SKM-1 treated with dmso at 0.1 percent for 144 hours (cell line): ENCODE measurements around the gene TEKTIP1.
"Not testable (repeated sequence)": the region's sequence is repeated elsewhere in the genome, so short reads cannot be mapped to it uniquely, and the experiment has no call there.

Source experiments
- DNase-seq: peaks from one replicate; lab custom pipeline; 2025; ENCODE audit not compliant: unreplicated experiment; lab: John Stamatoyannopoulos, UW

Gene TEKTIP1

DNA sequence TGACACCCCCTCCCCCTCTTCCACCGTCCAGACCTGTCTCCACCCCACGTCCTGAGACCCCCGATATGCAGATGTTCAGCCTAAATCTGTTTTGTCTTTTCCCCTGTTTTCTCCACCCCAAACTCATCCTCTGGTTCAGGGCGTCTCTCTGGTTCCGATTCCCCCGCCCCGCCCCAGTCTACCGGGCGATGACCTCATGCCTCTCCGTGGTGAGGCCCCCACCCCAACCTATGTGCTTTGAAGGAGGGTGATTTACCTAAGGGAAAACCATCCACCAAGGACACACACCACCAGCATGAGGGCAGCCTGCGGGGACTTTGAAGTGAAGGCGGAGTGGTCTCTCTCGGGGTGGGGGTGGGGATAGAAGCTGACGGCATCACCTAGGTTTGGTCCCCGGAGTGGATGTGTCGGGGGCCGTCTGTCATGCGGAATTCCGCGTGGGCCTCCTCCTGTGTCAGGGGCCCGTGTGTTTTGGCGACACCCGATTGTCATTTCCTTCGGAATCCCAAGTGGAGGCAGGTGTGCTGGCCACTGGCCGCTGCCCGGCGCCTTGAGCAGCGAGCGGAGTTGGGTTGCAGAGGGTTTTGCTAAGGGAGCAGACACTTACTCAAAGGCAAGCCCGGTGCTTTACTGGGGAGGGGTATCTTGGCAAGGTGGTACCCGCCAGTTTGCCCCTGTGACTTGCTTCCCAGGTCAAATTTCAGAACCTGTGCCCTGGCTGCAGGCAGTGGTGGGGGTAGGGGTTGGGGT is 31.4 kb upstream of the TEKTIP1 start:
- DNase-seq = no peak

DNA sequence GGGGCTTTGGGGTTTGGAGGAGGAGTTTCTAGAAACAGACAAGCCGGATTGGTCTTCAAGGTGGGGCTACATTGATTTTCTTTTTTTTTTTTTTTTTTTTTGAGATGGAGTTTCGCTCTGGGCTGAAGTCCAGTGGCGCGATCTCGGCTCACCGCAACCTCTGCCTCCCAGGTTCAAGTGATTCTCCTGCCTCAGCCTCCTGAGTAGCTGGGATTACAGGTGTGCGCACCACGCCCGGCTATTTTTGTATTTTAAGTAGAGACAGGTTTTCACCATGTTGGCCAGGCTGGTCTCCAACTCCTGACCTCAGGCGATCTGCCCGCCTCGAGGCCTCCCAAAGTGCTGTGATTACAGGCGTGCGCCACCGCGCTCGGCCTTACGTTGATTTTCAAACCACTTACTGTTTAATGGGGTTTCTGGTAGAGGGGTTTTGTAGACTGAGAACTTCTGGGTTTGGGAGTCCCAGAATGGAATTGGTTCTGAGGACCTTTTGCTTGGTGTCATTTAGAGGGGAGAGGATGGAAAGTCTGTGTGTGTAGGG is 30.8 kb upstream of the TEKTIP1 start:
- not testable (repeated sequence) for DNase-seq

DNA sequence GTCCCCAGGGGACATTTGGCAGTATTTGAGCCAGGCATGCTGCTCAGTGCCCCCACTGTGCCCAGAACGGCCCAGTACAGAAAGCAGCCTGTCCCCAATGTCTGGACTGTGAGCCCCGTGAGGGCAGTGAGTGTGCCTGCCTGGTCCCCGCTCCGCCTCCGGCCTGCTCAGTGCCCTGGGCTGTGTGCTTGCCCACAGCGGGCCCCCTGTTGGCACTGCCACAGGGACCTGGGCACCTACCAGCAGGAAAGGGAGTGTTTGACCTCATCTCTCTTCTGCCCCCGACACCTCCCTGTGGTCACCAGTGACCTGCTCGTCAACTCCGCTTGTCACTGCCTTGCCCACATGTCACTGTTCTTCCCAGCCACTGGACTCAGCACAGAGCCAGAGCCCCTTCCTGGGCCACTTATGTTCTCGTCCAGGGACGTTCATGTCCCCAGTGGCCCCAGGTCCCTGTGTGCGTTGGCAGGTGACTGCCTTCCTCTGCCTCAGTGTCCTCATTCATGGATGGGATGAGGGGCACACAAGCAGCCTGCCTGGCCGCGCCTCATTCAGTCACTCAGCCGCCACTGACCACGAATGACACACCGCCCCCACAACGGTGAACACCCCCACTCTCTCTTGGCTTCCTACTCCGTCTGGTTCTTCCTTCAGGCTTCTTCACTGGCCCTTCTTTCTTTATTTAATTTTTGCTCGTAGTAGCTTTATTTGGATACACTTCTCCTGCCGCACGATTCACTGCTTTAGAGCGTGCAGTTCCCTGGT is 30.0 kb upstream of the TEKTIP1 start:
- no peak for DNase-seq

DNA sequence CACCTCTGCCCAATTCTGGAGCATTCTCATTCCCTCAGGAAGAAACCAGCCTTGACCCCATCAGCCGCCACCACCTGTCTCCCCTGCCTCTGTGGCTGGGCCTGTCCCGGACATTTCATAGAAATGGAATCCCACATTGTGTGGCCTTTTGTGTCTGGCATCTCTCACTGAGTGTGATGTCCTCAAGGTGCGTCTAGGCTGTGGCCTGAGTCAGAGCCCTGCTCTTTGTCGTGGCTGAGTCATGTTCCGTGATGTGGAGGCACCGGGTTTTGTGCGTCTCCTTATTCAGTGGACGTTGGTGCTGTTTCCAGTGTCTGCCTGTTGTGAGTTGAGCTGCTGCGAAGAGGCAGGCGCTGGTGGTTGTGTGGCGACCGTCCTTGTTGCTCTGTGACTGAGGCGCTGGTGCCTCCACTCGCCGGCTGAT is 29.4 kb upstream of the TEKTIP1 start:
- no peak for DNase-seq

DNA sequence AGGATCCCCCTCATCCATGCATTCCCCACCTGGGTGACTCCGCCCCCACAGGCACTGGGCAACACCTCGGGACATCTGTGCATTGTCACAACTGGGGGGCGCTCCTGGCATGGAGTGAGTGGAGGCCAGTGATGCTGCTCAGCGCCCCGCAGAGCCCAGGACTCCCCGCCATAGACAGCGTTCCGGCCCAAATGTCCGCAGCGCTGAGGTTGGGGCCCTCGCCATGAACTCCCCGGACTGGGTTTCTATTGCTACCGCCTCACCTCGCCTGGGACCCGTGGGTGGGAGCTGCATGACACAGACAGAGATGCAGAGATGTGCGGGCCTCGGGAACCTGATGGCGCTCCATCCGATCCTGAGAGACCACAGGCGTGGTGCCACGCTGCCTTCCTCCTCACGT is 28.2 kb upstream of the TEKTIP1 start:
- DNase-seq = no peak

DNA sequence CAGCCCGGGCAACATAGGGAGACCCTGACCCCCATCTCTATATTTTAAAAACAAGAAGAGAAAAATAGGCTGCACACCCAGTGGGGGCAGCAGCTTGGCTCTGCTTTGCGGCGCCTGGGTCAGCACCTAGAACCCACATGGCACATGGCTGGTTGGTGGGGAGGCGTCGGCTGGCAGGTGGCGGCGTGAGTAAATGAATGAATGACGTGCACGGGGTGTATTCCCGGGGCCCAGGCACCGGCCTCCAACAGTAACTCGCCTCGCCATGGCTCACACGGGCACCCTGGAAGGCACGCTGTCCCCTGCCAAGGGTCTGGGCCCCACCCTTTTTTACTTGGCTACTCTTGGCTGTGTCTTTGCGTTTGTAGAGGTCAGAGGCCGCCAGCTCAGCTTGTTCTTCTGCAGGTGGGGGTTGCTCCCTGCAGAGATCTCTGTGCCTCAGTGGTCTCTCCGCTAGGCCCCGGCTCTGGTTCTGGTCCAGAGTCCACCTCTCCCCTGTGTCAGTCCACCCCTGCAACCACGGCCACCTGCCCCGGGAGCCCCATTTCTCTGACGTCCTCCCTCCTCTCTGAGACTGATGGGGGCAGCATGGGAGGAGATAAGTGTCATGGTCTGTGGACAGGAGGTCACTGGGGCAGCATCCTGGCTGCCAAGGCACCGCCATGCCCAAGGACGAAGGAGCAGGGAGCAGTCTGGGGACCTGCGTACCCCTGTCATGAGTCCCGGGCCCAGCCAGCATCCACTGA is 27.3 kb upstream of the TEKTIP1 start:
- no peak for DNase-seq

DNA sequence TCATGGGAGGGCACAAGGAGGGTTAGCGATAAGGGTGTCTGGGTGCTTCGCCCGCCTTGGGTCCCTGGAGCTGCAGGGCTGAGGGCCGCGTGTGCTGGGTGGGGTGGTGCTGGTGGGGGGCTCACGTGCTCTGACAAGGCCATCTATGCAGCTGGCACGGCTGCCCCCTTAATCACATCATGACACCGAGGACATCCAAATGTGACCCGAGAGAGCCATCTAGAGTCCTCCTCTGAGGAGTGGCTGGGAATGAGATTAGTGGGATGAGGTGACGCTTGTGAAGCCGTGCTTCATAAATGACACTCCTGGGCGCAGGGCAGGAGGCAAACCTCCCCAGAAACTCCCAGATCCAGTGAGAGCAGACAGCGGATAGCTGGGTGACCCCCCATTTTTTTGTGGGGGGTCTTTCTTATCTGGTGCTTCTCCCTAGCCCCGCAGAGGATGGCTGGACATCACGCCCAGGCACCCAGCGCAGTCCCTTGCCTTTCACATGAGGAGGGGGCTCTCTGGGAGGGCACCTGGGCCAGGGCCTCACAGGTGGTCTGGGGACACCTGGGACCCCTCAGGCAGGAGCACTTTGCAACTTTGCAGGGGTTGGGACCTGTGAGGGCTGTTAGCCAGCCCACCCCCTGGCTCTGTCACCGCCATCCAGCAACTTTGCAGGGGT is 26.3 kb upstream of the TEKTIP1 start:
- DNase-seq = no peak

DNA sequence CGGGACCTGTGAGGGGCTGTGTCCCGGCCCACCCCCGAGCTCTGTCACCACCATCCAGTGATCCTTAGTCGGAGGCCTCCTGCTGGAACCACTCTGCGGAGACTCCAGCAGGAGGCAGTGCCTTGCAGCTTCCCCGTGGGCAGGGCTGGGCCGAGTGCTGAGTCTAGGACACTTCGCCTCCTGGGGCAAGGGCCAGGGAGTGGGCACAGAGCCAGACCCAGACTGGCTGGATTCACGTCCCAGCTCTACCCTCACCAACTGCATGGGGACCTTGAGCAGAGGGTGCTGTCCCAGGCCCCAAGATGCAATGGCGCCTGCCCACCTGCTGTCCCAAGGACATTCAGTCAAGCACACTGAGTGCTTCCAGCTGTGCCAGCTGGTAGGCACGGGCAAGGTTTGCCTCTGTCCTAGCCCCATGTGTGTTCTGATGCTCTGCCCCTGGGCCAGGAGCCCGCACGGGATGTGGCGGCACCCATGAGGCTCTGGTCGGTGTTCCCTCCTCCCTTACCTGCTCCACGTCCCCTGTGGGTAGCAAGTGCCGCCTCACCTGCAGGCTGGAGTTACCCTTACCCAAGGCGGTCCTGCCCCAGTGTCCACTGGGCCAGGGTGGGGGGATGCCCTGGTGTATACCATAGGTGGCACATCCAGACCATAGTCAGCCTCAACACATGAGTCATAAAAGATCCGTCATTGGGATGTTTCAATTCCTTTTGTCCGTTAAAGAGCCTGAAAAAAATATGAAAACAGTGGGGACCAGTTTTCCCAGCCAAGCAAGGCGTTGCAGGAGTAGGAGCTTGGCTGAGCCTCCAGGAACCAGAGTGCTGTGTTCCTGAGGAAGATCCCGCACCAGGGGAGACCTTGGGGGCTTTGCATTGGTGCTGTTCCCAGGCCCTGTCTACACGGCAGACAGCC is 25.5 kb upstream of the TEKTIP1 start:
- no peak for DNase-seq

DNA sequence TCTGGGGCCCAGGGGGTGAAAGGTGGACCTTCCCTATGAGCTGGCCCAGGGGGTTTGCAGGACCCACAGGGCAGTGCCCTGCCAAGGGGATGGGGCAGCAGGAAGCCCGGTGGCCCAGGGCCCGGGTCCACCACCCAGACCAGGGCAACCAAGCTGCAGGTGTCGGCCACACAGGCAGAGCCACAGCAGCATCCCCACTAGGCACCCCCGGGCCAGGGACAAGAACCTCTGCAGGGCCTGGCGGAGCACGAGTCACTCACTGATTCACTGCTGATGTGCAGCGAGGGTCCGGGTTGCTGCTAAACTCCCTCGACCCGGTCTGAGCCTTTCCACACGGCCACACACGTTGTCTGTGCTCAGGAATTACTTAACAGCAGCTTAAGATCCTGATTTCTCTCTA is 24.0 kb upstream of the TEKTIP1 start:
- no peak for DNase-seq

DNA sequence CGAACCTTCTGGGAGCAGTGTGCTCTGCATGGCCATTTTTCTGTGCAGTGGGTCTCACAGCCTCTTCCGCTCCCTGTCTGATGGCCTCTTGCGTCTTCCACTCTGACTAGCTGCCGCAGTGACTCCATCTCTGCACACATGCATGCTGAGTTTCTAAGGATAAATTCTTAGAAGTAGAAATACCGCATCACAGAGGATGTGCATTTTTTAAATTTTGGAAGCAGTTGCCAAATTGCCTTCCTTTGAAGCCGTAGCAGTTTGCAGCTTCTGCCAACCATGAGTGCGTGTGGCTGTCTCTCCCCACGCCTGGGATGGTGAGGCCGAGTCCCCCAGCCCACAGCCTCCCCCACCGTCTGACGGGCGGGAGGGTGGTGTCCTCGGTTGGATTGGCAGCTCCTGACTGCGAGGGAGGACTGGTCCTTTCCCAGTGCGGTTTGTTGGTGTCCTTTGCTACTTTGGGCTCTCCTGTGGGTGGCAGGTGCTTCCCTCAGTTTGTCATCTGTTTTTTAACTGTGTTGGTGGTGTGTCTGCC is 23.0 kb upstream of the TEKTIP1 start:
- DNase-seq = no peak

DNA sequence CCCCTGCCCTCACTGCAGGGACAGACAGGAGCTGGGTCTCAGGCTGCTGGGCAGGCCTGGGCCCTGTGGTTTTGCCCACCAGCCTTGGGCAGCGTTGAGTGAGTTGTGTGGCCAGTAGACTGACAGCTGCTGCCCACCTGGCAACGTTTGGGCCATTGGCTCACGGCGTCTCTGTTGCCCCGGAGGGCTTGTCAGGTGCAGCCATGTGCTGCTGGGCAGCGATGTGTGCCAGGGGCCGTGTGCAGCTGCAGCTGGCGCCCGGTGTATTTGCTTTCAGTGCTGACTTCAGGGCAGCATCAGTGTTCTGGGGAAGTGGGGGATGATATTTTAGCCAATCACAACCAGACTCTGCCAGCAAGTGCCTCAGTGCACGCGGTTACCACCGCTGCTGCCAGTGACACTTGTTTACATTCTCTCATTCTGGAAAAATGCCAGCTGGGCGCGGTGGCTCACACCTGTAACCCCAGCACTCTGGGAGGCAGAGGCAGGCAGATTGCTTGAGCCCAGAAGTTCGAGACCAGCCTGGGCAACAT is 22.2 kb upstream of the TEKTIP1 start:
- DNase-seq = no peak

DNA sequence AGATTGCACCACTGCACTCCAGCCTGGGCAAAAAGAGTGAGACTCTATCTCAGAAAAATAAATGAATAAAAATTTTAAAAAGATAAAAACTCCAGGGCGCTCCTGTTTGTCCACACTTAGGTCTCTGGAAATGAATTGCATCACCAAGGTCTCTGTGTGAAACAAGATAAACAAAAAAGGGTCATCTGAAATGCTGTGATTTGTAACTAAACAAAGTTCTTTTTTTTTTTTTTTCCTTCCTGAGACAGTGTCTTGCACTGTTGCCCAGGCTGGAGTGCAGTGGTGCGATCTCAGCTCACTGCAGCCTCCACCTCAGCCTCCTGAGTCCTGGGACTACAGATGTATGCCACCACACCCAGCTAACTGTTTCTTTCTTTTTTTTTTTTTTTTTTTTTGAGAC is 21.3 kb upstream of the TEKTIP1 start:
- no peak for DNase-seq

DNA sequence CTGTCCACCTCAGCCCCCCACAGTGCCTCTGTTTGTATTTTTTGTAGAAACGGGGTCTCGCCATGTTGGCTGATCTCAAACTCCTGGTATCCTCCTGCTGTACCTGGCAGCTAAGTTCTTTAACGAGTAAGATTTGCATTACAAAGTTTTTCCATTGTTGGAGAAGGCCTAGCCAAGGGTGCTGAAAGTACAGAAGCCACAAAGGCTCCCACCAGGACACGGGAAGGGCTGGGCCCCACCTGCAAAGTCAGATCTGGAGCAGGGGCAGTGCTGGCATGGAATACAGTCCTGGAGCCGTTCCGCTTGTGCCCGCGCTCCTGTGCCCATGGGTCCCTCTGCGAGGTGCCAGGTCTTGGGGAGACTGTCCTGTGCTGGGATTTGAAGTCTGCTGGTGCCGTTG is 20.7 kb upstream of the TEKTIP1 start:
- no peak for DNase-seq

DNA sequence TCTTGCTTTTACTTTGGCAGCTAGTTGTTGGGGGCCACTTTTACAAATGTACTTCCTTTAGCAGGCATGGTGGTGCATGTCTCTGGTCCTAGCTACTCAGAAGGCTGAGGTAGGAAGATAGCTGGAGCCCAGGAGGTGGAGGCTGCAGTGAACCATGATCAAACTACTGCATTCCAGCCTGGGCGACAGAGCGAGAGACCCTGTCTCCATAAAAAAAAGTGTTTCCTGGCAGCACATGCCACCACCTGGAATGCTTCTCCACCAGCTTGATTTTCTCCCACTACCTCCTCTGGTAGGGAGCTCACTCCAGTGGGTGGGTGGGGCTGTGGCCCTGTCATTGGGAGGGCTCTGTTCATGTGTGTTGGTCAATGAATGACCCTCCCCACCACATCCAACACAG is 20.3 kb upstream of the TEKTIP1 start:
- DNase-seq = no peak

DNA sequence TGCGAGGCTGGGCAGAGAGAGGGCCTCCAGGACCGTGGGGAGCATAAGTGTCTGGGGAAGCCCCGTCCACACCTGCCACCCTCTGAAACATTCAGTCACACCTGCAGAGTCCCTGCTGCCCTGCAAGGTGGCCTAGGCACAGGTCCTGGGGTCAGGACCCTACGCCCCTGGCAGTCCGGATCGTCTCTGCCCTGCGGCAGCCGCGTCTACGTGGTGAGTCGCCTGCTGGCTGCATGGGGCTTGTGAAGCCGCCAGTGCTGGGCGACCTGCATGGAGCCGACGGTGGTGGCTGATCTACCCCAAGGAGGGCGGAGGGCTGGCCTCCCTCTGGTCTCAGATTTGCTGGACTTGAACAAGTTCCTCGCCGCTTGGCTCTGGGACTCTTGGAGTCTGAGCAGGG is 19.8 kb upstream of the TEKTIP1 start:
- DNase-seq = no peak

DNA sequence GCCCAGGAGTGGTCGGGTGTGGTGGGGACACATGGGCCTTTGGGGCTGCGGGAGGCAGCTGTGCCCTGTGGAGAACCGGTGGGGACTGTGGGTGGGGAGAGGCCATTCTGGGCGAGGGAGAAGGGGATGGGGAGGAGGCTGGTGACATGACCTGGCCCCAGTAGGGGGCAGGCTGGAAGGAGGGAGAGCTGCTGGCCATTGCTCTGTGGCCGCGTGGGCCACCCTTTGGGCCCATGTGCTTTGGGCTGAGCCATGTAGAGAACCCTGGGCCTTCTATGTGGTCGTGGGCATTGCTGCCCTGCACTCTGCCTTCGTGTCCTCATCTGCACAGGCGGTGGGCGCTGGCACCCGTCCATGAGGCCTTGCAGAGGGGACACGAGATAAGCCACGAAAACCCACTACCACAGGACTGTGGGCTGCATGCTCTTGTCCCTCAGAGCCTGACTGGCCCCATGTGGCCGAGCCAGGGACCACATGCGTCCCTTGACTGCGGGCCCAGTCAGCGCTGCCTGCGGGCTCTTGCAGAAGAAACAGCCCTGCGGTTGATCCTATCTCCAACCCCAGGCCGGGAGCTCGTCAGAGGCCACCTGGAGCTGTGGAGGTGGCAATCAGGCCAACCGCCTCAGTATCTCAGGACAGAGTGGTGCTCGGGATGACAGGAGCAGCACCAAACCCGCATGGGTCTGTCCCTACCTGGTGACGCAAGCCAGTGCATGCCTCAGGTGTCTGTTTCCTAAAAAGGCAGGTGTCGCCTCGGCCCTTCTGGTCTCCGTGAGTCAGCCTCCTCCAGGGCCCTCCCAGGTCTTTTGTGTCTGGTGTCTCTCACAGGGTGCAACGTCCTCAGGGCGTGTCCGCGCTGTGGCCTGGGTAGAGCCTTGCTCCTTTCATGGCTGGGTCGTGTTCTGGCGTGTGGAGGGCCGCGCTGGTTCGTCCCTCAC is 18.5 kb upstream of the TEKTIP1 start:
- DNase-seq = no peak

DNA sequence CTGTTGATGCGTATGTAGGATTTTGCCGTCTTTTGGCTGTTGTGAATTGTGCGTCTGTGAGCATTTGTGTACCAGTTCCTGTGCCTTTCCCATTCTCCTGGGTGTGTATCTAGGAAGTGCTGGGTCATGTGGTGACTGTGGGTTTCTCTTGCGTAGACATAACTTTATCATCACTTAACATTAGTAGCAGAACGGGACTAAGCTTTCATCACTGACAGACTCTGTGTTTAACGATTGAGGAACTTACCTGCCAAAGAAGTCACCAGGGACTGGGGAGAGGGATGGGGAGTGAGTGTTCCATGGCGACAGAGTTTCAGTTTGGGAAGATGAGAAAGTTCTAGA is 17.9 kb upstream of the TEKTIP1 start:
- no peak for DNase-seq
